Epithelial cell of esophagus (primary cell): Measurements from ENCODE around the gene MBD3L2.
A peak's percentile ranks its signal among the peaks of the same experiment; 100 is the strongest.
"Not testable (repeated sequence)": the region's sequence is repeated elsewhere in the genome, so short reads cannot be mapped to it uniquely, and the experiment has no call there.

Source experiments
- DNase-seq: peaks from one replicate; pipeline ENCODE4 v3.0.0; 2010; ENCODE audit warnings: low read depth
- H3K4me3 ChIP-seq: 2 replicates; pipeline ENCODE4 v1.5.1; 2011; ENCODE audit warnings: mild to moderate bottlenecking, low read length, control low read depth
- CTCF ChIP-seq: IDR thresholded peaks from 2 replicates; pipeline ENCODE4 v1.5.1; 2011; ENCODE audit warnings: low read depth, mild to moderate bottlenecking, low read length, control low read depth, inconsistent platforms; ENCODE audit not compliant: insufficient read depth; ENCODE audit errors: missing control alignments

Gene MBD3L2

GRCh38 chr19:7010722-7011593 is 38.2 kb upstream of the MBD3L2 start:
- no peak overlapping the region for H3K4me3 ChIP-seq
- no peak for TF ChIP-seq CTCF
- DNase-seq: no peak

GRCh38 chr19:7013678-7014077 is 35.4 kb upstream of the MBD3L2 start:
- TF ChIP-seq CTCF: no peak
- DNase-seq: peak; percentile 56
- H3K4me3 ChIP-seq: no peak overlapping the region

GRCh38 chr19:7018828-7019227 is 30.3 kb upstream of the MBD3L2 start:
- TF ChIP-seq CTCF: no peak
- H3K4me3 ChIP-seq: no peak overlapping the region
- DNase-seq: no peak

- DNase-seq, H3K4me3 ChIP-seq: not testable (repeated sequence)
These were observed 27.8 kb upstream of the MBD3L2 start, which contains the start of gene MBD3L2B for GRCh38 chr19:7021331-7021730. Gene MBD3L2B (minus strand): TSS chr19:7021431. CDS start chr19:7021397, 34 bp downstream.

GRCh38 chr19:7028790-7029189 is 20.3 kb upstream of the MBD3L2 start:
- H3K4me3 ChIP-seq, DNase-seq: not testable (repeated sequence)

GRCh38 chr19:7030278-7030677 is 18.8 kb upstream of the MBD3L2 start, which contains the start of gene MBD3L5:
Gene MBD3L5 (plus strand): TSS chr19:7030578. CDS start chr19:7030612, 34 bp downstream.
- not testable (repeated sequence) for DNase-seq, H3K4me3 ChIP-seq

- not testable (repeated sequence) for DNase-seq, H3K4me3 ChIP-seq
These were observed 9.0 kb upstream of the MBD3L2 start, which contains the start of gene MBD3L4 for GRCh38 chr19:7040079-7040478. Gene MBD3L4 (minus strand): TSS chr19:7040179. CDS start chr19:7040144, 35 bp downstream.

- not testable (repeated sequence) for DNase-seq, H3K4me3 ChIP-seq
These were observed 7.6 kb upstream of the MBD3L2 start for GRCh38 chr19:7041563-7041962.

- not testable (repeated sequence) for DNase-seq, H3K4me3 ChIP-seq
These were observed 2.3 kb downstream of the MBD3L2 start for GRCh38 chr19:7051421-7051820.

- DNase-seq, H3K4me3 ChIP-seq: not testable (repeated sequence)
These were observed 3.8 kb downstream of the MBD3L2 start for GRCh38 chr19:7052896-7053295.

- not testable (repeated sequence) for H3K4me3 ChIP-seq, DNase-seq
These were observed 5.7 kb downstream of the MBD3L2 start for GRCh38 chr19:7054635-7055368.

GRCh38 chr19:7055679-7056078 is 6.6 kb downstream of the MBD3L2 start:
- not testable (repeated sequence) for H3K4me3 ChIP-seq, DNase-seq

GRCh38 chr19:7056371-7056770 is 7.2 kb downstream of the MBD3L2 start:
- DNase-seq, H3K4me3 ChIP-seq: not testable (repeated sequence)

GRCh38 chr19:7058576-7058975 is 9.5 kb downstream of the MBD3L2 start, which contains the start of gene MBD3L3:
Gene MBD3L3 (minus strand): TSS chr19:7058676. CDS start chr19:7058605, 71 bp downstream.
- not testable (repeated sequence) for DNase-seq, H3K4me3 ChIP-seq

- H3K4me3 ChIP-seq, DNase-seq: not testable (repeated sequence)
These were observed 10.9 kb downstream of the MBD3L2 start for GRCh38 chr19:7059977-7060376.
